OCI-LY1 (cell line): ENCODE data around the gene UTP11.

Experiments used
- H2AFZ ChIP-seq: fragments of 200-600 bp; sonication (generic), shearing (Covaris generic); 2 replicates; pipeline ENCODE4 v1.6.0; 2014; ENCODE audit warnings: antibody characterized with exemption, mild to moderate bottlenecking, low read length
- H3F3A ChIP-seq: fragments of 200-600 bp; sonication (generic), shearing (Covaris generic); 2 replicates; pipeline ENCODE4 v1.6.0; 2014; ENCODE audit warnings: mild to moderate bottlenecking, antibody characterized with exemption, low read length, moderate library complexity; ENCODE audit not compliant: insufficient read depth
- H3K27ac ChIP-seq: fragments of 200-600 bp; sonication (generic); 2 replicates; pipeline ENCODE4 v1.5.1; 2014; ENCODE audit warnings: low read length, mixed run types, mild to moderate bottlenecking, low read depth; ENCODE audit not compliant: poor library complexity, severe bottlenecking
- H3K27me3 ChIP-seq: fragments of 200-600 bp; sonication (generic); 2 replicates; pipeline ENCODE4 v1.6.0; 2014; ENCODE audit warnings: antibody characterized with exemption, mild to moderate bottlenecking, low read length, moderate library complexity; ENCODE audit not compliant: insufficient read depth
- H3K36me3 ChIP-seq: fragments of 200-600 bp; sonication (generic); 2 replicates; pipeline ENCODE4 v1.6.1; 2014; ENCODE audit warnings: mild to moderate bottlenecking, antibody characterized with exemption, low read length, moderate library complexity, mixed read lengths; ENCODE audit not compliant: insufficient read depth
- H3K4me1 ChIP-seq: fragments of 200-600 bp; sonication (generic); 2 replicates; pipeline ENCODE4 v1.5.1; 2014; ENCODE audit warnings: mild to moderate bottlenecking, low read length, moderate library complexity; ENCODE audit not compliant: insufficient read depth, severe bottlenecking
- H3K4me2 ChIP-seq: fragments of 200-600 bp; sonication (generic), shearing (Covaris generic); 2 replicates; pipeline ENCODE4 v1.6.1; 2014; ENCODE audit warnings: low read length
- H3K4me3 ChIP-seq: fragments of 200-600 bp; sonication (generic); 2 replicates; pipeline ENCODE4 v1.5.1; 2014; ENCODE audit warnings: low read length, low read depth, mild to moderate bottlenecking, mixed read lengths; ENCODE audit not compliant: poor library complexity, severe bottlenecking
- H3K79me2 ChIP-seq: fragments of 200-600 bp; shearing (Covaris generic); 2 replicates; pipeline ENCODE4 v1.6.1; 2016; ENCODE audit warnings: mixed run types, low read length, mixed read lengths; ENCODE audit not compliant: insufficient read depth
- H3K9ac ChIP-seq: fragments of 200-600 bp; sonication (generic), shearing (Covaris generic); 2 replicates; pipeline ENCODE4 v1.6.1; 2014; ENCODE audit warnings: mild to moderate bottlenecking, low read length, mixed read lengths
- H3K9me2 ChIP-seq: fragments of 200-600 bp; sonication (generic), shearing (Covaris generic); 2 replicates; pipeline ENCODE4 v1.6.1; 2014; ENCODE audit warnings: low read depth, mild to moderate bottlenecking, low read length, mixed read lengths
- H3K9me3 ChIP-seq: fragments of 200-600 bp; shearing (Covaris generic); 2 replicates; pipeline ENCODE4 v1.6.1; 2014; ENCODE audit warnings: low read length, mixed read lengths
- H4K20me1 ChIP-seq: fragments of 200-600 bp; sonication (generic), shearing (Covaris generic); 2 replicates; pipeline ENCODE4 v1.6.0; 2016; ENCODE audit warnings: mild to moderate bottlenecking, low read length; ENCODE audit not compliant: insufficient read depth
- EZH2 ChIP-seq: fragments of 200-600 bp; sonication (generic), shearing (Covaris generic); IDR thresholded peaks from 2 replicates; pipeline ENCODE4 v1.8.0; 2017; ENCODE audit warnings: borderline replicate concordance, mixed run types, mild to moderate bottlenecking, antibody characterized with exemption, low read length, moderate library complexity, mixed read lengths
- TF ChIP-seq, protein P1 (sequence below): fragments of 200-600 bp; sonication (generic), shearing (Covaris generic); IDR thresholded peaks from 2 replicates; pipeline ENCODE4 v1.5.1; 2017; ENCODE audit warnings: mild to moderate bottlenecking, antibody characterized with exemption, low read length, moderate library complexity, mixed read lengths

UTP11 gene

DNA sequence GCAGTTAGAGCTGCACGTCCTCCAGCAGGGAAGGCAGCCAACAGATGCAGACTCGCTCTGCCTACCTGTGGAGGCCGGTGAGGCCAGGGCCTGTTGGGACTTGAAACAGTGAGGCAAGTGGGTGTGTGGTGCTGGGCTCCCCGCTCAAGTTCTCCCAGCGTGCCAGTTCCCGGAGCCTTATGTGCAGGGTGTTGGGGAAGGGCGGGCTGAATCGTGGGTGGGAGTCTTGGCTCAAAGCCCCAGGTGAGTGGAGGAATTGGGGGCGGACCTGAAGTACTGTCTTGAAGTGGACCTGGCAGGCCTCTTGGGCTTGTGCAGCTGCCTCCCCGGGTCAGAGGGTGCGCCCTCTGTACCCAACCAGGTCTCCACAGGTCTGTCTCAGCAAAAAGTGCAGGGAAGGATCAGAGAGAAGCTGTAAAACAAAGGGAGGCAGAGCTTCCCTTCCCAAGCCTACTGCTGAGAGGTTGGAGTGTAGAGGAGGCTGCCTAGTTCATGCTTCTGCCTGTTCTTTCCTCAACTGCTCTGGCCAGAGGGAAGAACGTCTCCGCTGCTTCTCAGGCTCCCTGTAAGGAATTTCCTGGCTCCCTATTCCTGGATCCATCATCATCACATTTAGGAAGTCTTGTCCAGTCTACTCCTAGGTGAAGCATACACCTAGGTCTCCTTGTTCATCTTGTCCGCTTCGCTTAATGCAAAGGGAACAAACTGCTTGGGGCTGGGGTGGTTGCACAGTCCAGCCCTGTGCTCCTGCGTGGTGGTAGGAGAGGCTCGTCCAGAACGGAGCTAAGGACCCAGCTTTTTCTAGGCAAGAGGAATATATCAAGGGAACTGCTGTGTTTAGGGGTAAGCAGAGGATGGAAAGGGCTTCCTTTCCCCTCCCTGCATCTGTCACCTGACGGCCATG is 14.9 kb downstream of the UTP11 start:
- H3K79me2 ChIP-seq, result no peaks in the 10 kb centered on the region
- H3K27ac ChIP-seq, result no peak overlapping the region
- no peak for TF ChIP-seq EZH2
- TF ChIP-seq, protein P1, sequence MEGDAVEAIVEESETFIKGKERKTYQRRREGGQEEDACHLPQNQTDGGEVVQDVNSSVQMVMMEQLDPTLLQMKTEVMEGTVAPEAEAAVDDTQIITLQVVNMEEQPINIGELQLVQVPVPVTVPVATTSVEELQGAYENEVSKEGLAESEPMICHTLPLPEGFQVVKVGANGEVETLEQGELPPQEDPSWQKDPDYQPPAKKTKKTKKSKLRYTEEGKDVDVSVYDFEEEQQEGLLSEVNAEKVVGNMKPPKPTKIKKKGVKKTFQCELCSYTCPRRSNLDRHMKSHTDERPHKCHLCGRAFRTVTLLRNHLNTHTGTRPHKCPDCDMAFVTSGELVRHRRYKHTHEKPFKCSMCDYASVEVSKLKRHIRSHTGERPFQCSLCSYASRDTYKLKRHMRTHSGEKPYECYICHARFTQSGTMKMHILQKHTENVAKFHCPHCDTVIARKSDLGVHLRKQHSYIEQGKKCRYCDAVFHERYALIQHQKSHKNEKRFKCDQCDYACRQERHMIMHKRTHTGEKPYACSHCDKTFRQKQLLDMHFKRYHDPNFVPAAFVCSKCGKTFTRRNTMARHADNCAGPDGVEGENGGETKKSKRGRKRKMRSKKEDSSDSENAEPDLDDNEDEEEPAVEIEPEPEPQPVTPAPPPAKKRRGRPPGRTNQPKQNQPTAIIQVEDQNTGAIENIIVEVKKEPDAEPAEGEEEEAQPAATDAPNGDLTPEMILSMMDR, result no peak
- H3K9ac ChIP-seq, result no peak overlapping the region
- H3K4me2 ChIP-seq, result no peak overlapping the region
- no peaks in the 10 kb centered on the region; the same call in 1 of the 2 replicates for H3F3A ChIP-seq
- H3K36me3 ChIP-seq, result peaks cover 40% of the 10 kb centered on the region
- H4K20me1 ChIP-seq, result no peaks in the 10 kb centered on the region
- H2AFZ ChIP-seq, result no peak overlapping the region
- no peaks in the 10 kb centered on the region for H3K27me3 ChIP-seq
- no peak overlapping the region for H3K4me3 ChIP-seq
- H3K9me2 ChIP-seq, result no peaks in the 10 kb centered on the region
- H3K9me3 ChIP-seq, result no peaks in the 10 kb centered on the region
- H3K4me1 ChIP-seq, result no peaks in the 10 kb centered on the region

DNA sequence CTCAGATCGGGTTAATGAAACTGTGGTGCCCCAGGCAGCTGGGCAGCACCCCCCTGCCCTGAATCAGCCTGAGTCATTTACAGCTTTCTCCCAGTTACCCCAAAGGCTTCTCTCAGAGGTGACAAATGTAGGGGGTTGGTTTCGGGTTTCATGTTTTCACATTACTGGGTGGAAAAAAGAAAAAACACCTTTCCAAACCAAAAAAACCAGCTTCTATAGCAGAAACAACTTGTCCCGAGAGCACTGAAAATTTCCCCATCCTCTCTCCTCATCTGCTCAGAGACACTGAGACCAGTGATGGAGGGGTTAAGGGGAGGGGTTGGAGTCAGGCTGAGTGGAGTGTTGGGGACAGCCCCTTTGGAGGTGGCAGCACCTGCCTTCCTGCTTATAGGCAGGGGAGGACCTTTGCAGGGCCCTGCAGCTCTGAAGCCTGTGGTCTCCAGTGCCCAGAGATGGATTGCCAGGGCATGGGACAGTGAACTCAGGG is 15.6 kb downstream of the UTP11 start:
- H3K4me1 ChIP-seq, result no peaks in the 10 kb centered on the region
- H3K27ac ChIP-seq, result no peak overlapping the region
- H3K9ac ChIP-seq, result no peak overlapping the region
- no peaks in the 10 kb centered on the region for H4K20me1 ChIP-seq
- TF ChIP-seq, protein P1, result no peak
- TF ChIP-seq EZH2, result no peak
- no peak overlapping the region for H2AFZ ChIP-seq
- no peaks in the 10 kb centered on the region for H3K79me2 ChIP-seq
- no peaks in the 10 kb centered on the region for H3K9me2 ChIP-seq
- no peak overlapping the region for H3K4me3 ChIP-seq
- H3K4me2 ChIP-seq, result no peak overlapping the region
- no peaks in the 10 kb centered on the region for H3K27me3 ChIP-seq
- H3K9me3 ChIP-seq, result no peaks in the 10 kb centered on the region
- H3F3A ChIP-seq, result no peaks in the 10 kb centered on the region
- H3K36me3 ChIP-seq, result peaks cover 33% of the 10 kb centered on the region

DNA sequence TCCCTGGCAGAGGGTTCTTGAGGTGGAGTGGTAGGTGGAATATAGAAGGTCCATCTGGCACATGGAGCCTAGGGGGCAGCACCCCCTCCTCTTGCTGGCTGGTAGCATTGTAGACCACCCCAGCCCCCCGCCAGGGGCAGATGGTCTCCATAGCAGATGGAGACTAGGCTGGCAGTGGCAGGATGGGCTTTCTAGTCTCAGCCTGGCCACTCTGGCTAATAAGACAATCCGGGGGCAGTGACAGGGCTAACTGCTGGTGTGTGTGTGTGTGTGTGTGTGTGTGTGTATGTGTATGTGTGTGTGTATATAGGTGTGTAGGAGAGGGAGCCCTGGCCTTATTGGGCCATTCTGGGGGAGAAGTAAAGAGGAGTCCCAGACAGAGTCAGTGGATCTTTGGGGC is 16.1 kb downstream of the UTP11 start:
- Histone ChIP-seq H3K79me2 (no peaks in the 10 kb centered on the region), H3K9me3 (no peaks in the 10 kb centered on the region), H3K4me2 (no peak overlapping the region), H3K4me3 (no peak overlapping the region), H3F3A (no peaks in the 10 kb centered on the region), H3K36me3 (peaks cover 28% of the 10 kb centered on the region), H3K27me3 (no peaks in the 10 kb centered on the region), H4K20me1 (no peaks in the 10 kb centered on the region), H3K9me2 (no peaks in the 10 kb centered on the region), H3K9ac (no peak overlapping the region), H3K27ac (no peak overlapping the region), H3K4me1 (no peaks in the 10 kb centered on the region), H2AFZ (no peak overlapping the region)
- TF ChIP-seq EZH2, result no peak
- TF ChIP-seq, protein P1, result peak; percentile 15; the same call in 1 of the 2 replicates
